GM19328 (cell line): ENCODE measurements around the gene KRTAP5-2.

Source experiments
- ATAC-seq: cut with Tn5 transposase; IDR thresholded peaks from one replicate; pipeline ENCODE4 v1.9.1; 2021; ENCODE audit warnings: mild to moderate bottlenecking, moderate library complexity; ENCODE audit not compliant: unreplicated experiment

Gene KRTAP5-2

DNA sequence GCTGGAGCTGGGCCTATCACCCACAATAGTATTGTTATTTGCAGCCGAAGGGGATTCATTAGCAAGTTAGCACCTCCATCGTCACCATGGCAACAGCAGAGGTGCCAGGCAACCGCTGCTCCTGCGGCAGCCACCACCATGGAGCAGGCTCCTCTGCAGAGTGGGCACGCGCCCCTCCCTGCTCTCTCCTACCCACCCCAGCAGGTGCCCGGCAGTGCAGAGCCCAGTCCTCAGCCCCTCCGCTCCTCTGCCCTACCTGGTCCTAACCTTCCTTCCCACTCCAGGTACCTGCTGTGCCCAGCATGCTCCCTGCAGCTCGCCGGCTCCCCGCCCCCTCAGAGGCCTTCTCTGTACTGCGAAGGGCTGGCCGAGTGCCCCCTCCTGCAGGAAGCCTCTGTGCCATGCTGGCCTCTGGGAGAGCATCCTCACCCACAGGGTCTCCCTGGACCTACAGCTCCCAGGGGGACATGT lies 29.6 kb downstream of the KRTAP5-2 start:
- ATAC-seq = no peak

DNA sequence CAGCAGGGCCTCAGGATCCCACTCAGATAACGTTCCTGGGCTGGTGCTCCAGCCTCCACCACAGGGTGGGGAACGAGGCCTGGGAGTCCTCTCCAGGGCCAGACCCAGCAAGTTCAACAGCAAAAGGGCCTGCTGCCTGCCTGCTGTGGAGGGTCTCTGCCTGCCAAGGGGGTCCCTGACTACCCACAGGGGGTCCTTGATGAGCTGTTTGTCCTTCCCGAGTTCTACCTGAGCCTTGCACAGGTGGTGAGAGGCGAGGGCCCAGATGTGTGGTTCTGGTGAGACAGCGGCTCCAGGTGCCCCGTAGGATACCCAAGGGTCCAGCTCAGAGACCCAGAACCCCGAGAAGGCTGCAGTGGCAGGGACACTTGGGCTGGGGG lies 30.4 kb downstream of the KRTAP5-2 start:
- ATAC-seq = no peak

DNA sequence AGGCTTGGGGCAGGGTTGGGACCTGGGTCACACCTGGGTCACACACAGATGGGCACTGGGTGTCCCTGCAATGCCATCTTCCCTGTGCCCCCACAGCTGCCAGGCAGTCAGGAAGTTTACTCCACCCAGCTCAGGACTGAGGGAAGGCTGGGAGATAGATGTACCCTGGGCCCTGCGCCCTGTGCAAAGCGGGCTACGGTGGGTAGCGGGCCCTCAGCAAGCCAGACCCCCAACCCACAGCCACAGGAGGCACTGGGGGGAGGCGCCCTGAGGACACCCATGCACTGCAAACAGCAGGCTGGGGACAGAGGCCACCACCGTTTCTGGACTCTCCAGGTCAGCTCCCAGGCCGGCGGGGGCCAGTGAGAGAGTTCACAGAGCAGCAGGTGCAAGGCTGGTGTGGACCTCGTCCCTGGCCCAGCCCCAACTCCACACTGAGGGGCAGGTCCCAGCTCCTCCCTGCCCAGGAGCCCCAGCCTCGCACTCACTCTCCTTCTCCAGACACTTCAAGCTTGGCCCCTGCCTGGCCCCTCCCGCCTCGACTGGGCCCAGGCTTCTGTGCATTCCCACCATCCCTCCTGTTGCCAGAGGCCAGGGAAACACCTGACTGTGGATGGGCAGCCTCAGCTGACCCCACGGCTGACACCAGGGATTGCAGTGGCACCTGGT lies 30.9 kb downstream of the KRTAP5-2 start:
- ATAC-seq = no peak

- ATAC-seq = no peak
These were observed 31.6 kb downstream of the KRTAP5-2 start for GRCh38 chr11:1566381-1567051.

GRCh38 chr11:1565904-1566247 lies 32.2 kb downstream of the KRTAP5-2 start:
- ATAC-seq = no peak

GRCh38 chr11:1565173-1565903 lies 32.8 kb downstream of the KRTAP5-2 start:
- no peak for ATAC-seq

GRCh38 chr11:1564535-1565172 lies 33.4 kb downstream of the KRTAP5-2 start:
- no peak for ATAC-seq

DNA sequence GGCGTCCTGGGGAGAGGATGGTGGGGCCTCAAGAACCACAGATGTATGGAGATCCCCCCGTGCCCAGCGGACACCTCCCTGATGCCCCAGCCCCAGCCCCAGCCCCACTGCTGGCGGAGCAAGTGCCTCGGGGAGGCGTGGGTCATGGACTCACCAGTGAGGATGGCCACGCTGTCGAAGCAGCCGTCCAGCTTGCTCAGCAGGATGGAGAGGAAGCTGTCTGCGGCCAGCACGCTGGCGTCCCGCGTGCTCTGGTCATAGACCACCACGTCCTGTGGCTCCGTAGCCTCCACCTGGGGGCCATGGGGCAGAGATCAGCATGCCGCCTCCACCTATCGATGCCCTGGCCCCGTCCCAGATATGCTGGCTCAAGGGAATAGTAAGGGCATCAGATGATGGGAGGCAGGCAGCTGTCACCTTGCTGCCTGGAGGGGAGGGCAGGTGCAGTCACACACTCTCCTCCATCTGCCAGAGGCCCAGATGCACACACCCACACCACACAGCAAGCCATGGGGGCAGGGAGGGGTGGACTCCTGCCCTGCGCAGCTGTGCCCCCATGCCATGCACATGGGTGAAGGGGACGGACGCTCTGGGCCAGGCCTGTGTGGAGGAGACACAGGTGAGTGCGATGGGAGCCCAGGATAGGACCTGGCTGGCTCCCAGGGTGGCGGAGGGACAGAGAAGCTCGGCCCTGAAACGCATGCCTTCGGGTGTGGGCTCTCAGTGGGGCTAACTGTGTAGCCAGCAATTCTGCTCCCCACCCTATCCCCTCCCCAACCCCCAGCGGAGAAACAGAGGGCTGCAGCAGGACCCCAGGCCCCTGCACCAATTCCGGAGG lies 34.2 kb downstream of the KRTAP5-2 start:
- no peak for ATAC-seq

DNA sequence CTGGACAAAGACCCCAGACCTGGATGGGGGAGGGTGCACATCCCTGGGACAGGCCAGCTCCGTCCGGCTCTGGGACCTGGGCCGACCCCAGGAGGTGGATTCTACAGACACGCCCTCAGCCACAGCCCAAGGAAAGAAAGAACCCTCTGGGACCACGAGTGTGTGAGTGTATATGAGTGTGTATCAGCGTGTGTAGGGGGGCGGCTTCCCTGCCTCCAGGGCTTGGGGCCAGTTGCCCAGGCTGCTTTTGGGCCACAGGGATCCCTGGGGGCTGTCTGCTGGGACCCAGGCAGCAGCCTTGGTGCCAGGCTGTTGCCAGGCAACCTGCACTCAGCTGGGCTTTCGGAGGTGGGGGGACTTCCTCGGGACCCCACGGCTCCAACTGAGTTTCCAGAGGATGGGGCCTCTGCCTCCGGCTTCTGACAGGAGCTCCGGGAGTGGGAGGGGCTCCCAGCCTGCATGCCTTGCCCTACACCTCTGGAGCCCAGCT lies 34.9 kb downstream of the KRTAP5-2 start:
- ATAC-seq = no peak

GRCh38 chr11:1562469-1563148 lies 35.5 kb downstream of the KRTAP5-2 start:
- ATAC-seq = no peak

DNA sequence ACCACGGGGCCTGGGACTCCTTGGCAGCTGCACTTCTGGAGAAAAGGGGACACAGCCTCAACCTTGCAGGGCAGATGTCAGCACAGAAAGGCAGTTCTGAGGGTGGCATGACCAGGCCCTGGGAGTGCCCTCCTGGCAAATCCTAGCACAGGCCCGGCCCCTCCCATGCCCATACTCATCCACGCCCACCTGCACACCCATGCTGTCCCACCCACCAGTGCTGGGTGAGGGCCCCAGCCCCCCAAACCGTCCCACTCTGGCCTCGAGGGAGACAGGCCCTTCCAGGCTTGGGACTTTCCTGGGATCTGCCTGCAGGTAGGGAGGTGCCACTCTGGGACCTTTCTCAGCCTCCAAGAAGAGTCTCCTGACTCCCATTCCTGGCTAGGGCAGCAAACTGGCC lies 36.1 kb downstream of the KRTAP5-2 start:
- ATAC-seq = no peak

- no peak for ATAC-seq
These were observed 36.8 kb downstream of the KRTAP5-2 start for GRCh38 chr11:1561266-1561665.

GRCh38 chr11:1560649-1561251 lies 37.3 kb downstream of the KRTAP5-2 start:
- ATAC-seq = no peak

DNA sequence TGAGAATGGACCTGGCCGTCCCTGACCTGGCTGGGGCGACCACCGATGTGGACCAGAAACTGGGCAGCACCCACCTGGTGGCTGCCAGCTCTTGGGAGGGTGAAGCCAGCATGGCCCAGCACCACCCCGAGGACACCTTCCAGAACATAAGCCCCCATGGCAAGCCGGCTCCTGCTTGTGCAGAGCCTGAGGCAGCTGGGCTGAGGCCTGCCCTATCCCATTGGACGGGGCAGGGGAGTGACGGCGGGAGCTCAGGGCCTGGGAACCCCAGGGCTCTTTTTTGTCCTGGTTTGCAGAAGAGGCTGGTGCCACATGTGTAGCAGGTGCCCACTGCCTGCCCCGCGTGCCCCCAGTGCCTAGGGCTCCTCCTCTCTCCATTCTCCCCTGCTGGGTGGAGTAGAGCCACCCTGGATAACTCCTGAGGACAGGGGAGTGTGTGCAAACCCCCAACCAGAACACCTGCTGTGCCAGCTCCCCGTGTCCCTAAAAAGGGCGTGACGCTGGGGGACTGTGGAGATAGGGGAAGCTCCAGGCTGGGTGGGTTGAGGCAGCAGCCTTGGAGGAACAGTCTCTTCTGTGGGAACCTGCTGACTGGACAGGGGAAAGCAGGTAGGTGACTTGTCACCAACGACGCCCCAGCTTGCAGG lies 38.0 kb downstream of the KRTAP5-2 start:
- ATAC-seq = no peak

DNA sequence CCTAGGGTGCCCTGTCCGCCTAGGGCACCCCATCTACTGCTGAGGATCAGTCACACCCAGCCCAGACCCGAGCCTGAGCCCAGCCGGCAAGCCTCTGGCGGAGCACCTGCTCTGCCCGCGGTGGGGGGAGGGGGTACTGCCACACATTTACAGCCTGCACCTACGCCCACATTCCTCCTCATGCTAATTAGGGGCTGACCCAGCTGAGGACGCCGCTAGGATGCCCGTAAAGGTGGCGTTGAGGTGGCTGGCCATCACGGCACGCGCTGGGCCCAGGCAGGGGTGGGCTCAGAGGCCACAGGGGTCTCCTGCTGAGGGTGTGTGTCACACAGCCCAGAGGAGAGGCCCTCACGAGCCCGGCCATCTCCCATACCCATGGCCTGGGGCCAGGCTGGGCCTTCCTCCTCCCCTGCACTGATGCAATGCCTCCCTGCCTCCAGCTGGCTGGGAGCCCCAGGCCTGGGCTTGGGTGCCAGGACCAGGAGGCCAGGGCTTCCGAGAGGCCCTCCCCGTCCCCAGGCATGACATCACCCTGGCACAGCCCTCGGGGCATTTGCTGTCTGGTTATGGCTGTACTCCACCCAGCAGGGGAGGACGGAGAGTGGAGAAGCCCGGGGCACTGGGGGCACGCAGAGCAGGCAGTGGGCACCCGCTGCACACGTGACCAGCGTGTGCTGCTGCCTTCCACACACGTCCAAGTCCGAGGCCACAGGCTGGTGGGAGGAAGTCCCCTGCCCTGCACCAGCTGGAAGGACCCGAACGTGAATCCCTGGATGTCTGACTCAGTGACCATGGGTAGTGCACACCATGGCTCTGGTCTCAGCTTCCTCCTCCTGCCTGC lies 38.8 kb downstream of the KRTAP5-2 start:
- no peak for ATAC-seq

DNA sequence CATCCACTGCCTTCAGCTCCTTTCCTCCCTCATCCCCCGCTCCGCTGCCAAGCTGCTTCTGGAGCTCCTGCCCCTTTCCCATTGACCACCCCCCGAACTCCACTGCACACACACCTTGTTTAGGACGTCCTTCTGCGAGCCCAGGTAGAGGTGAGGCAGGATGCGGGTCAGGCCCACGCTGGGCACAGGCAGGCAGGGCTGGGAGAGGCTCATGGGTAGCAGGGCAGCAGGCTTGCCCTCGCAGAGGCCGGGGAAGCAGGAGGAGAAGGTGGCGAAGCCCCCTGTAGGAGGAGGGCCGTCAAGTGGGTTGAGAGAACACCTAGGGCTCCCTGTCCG lies 39.4 kb downstream of the KRTAP5-2 start:
- ATAC-seq = no peak

- no peak for ATAC-seq
These were observed 40.0 kb downstream of the KRTAP5-2 start for GRCh38 chr11:1557904-1558774.
